Measurements from ENCODE around the gene VAMP2.

VAMP2 gene

DNA sequence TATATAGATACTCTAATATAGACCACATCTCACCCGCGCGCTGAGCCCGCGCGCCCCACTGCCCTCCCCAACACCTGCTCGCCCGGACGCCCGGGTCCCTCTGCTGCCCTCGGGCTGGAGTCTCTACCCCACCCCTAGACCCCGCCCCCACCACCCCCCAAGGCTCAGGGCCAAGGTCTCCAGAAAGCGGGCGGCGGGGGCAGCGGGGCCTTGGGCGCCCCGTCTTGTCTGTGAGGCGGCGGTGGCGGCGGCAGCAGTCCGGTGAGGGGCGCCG, 41.4 kb downstream of the VAMP2 start:
- no peak for DNase-seq

DNA sequence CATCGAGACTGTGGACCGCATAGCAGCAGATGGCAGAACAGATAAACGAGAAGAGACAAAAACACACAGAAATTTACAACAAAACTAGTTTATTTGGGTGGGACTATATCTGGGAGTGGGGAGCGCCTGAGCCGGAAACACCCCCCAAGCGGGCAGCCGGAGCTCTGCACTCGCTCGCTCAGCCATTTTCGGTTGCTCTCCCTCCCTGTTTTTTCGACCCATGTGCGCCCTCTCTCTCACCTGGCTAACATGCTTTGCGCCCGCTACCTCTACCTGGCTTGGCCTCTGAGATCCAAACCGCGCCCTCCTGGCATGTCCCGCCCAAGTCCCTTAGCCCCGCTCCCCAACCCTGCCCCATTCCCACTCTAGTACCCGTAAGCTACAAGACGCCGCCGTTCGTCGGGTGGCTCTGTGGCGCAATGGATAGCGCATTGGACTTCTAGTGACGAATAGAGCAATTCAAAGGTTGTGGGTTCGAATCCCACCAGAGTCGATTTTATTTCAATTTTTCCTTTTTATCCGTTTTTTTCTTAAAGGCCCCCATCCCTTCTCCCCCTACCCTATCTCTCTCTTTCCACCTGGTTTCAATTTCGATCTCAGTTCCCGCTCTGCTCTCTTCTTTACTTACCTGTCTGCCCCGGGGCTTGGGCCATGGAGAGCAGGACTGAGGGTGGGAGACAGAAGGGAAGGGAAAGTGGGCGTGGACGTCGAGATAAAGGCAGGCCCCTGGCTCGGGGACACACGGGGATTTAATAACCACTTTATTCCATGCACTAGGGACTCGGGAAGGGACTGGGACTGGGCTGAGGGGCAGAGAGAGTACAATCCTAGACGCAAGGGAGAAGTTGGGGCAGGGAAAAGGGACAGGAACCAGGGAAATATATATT, 42.0 kb downstream of the VAMP2 start:
- peak; percentile 55 for DNase-seq

DNA sequence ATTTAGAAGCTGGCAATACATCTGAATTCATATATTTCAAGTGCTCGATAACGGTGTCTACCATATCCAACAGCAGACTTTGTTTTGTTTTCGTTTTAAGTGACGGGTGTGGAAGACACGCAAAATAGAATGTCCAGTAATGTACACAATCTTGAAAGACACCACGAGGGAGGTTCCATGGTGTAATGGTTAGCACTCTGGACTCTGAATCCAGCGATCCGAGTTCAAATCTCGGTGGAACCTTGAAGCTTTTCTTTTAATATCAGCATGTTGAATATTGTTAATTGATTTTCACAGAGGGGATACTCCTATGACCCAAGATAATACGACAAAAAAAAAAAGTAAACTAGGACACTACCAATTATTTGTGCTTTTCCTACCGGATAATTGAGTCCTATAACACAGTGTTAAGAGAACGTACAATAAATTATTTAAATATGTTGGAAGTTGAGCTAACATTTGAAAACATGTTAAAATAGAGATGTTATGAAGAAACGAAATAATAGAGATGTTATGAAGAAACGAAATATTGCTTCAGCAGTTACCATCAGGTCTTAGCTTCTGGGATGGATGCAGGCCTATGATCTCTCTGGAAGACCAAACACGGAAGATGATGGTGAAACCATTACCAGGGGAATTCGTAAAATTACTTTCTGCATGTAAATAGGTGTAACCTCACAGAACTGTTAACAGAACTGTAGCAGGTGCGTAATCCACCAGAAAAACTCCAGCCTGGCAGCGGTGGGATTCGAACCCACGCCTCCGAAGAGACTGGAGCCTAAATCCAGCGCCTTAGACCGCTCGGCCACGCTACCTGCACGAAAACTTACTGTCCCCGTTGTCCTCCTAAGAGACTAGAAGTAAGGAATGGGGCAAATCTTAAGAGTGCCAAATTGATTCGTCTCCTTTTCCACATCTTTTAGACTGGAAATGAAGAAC, 42.9 kb downstream of the VAMP2 start:
- DNase-seq: peak; percentile 90

DNA sequence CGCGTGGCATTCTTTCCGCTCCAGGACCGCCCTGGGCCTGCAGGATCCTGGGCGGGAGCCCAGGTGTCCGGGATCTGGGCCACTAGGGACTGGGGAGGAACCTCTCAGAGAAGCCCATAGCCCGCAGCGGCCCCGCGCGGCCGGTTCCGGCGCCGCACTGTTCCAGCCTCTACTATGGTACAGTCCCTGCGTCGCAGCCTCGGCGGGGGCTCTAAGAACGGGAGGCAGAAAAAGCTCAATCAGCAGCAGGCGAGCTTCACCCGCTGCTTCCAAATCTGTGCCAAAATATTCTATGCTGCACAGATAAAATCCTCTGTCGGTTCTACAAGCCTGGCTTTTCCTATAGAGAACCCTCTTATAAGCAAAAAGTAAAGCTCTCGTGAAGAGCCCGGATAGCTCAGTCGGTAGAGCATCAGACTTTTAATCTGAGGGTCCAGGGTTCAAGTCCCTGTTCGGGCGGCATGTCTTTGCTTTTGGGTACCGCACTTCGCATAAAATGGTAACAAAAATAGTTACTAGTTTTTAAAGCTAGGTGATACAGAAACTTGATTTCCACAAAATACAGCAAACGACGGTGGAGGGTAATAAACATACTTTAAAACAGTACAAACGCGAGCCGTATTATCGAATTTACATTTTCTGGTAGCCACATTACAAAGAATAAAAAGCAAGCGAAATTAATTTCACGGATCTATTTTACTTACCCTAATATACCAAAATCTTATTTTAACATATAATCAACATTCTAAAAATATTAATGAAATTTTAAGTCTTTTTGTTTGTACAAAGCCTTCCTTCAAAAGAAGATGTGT, 43.8 kb downstream of the VAMP2 start:
- peak; percentile 81 for DNase-seq

DNA sequence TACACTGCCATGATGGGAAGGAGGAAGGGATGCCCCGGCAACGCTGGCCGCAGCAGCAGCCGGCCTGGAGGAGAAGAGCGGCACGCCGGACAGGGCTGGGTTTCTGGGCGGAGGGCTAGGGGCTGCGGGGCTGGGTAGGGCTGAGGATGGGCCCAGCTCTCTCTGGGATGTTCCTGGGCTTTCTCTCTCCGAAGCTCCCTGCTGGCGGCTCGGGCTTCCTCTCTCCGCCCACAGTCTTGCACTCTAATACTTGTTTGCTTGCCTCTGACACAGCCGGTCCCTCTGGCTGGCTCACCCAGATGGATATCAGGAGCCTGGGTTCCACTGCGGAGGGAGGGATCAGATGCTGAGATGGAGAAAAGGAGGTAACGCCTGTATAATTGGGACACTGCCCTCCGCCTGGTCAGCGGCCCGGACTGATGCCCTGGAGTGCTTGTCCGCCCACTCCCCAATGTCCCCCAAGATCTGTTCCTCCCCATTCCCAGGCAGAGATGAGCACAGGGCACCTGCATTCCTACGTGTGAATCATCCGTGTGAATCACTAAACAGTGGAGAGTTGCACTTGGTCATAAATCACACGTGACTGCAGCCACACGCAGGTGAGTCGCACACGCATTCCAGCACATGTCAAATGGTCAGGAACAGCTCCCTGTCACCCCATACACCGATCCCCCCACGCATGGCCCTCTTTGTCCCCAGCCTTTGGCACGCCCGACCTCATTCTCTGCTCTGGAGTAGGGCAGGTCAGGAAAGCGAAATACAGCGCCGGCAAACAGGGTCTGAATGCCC, 44.6 kb downstream of the VAMP2 start, which contains the start of gene ALOXE3:
Gene ALOXE3 (minus strand): TSS at position 535 of the 789 bp plus-strand sequence. CDS start 524 bp downstream, at position 11.
- DNase-seq: peak; percentile 30

DNA sequence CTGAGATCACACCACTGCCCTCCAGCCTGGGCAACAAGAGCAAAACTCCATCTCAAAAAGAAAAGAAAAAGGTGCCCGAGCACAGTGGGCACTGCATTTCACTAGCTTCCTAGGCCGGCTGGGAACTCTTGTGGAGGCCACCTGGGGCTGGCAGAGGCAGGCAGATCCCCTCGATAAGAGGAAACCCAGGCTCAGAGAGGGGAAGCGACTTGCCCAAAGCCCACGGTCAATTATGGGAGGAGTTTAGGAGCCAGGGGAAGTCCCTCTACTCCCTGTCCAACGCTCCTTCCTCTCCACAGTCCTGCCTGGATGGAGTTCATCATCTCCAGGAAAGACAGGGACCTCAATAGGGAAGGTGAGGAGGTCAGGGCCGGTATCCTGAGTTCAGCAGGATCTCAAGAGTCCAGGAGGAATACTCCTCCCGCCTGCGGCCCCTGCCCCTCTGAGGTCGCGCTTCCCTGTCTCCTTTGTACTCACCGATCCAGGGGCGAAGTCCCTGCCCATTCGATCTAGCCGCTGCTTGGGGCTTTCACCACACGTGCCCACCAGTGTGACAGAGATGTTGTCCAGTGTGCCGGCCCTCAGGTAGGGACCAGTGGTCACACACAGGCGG, 45.3 kb downstream of the VAMP2 start:
- no peak for DNase-seq

DNA sequence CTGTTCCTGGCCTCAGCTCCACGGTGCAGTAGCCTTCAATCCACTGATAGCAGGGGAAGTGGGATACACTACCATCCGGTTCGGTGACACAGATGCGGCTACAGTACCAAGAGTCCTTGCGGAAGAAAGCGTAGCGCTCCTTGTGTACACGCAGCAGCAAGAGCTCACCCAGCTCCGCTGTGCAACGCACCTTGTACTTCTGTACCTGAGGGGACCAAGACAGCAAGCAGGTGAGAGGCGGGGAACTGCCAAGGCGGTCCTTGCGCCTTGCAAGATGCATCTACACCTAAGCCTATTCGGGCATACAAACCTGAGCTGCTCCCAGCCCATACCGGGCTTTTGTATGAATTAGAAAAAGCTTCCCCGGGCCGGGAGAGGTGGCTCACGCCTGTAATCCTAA, 46.0 kb downstream of the VAMP2 start:
- DNase-seq: no peak

DNA sequence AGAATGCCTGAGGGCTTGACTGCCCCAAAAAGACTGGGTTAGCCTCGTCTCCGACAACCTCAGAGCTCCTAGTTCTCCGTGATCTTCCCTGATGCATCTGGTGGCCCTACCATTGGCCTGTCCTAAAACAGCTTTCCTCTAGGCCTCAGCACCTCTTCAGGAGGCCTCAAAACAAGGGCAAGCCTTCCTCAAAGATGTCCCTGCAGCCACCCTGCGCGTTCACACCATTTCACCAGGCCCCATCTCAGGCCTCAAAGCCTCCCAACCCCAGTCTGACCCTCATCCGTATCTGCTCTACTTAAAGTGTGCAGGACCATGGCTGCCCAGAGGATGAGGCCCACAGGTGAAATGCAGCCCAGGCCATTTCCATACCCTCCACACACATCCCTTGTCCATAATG, 51.8 kb downstream of the VAMP2 start:
- no peak for DNase-seq

DNA sequence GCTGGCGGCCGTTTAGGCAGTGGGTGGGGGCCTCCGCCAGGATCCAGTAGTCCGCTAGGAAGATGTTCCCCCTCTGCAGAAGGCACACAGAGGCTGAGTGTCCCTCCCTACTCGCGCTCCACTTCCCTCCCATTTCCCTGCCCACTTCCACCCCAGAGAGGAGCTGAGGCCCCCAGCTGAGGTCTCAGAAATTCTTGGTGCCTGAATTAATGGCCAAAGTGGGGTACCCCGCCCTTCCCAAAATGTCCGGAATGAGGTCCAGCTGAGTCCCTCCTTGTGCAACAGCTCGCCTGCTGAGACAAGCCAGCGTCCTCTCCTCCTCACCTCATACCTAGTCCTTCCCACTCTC, 52.3 kb downstream of the VAMP2 start:
- no peak for DNase-seq

DNA sequence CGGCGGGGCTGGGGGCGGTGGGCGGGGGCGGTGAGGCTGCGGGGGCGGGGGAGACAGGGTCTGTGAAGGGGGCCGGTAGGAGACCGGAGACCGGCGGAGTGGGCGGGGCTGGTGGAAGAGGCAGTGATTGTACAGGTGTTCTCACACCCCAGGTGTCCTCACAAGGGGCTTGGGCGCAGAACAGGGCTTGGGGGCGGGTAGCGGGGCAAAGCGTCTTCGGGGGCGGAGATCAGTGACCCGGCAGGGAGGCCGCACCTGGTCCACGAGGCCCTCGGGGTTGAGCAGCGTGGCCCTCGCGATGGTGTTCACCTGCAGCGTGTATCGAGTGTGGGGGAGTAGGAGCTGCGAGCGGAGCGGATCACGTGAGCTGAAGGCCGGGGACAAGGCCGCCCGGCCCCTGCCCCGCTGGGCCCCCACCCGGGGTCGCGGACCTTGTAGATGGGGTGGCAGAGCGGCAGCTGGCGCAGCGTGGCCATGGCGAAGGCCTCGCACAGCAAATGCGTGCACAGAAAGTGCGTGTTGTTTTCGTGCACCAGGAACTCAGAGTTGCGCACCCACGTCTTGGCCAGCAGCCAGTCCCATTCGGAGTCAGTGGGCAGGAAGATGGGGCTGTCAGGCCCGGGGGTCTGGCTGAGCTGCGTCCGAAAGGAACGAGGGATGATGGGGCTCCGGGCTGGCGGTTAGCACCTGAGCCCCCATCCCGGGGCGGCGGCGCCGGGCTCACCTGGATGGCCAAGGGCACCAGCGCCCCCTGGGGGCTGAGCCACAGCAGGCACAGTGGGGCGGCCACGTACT, 52.9 kb downstream of the VAMP2 start:
- DNase-seq: peak; percentile 70

Measured in CD4-positive, alpha-beta T cell treated with Interleukin-4 for 4 hours (primary cell).